ENCODE data around the gene KIF21A.

Gene KIF21A

GRCh38 chr12:39252628-39253027, 190.3 kb downstream of the KIF21A start:
- no peak for DNase-seq
